ENCODE measurements around the gene AR.

DNA sequence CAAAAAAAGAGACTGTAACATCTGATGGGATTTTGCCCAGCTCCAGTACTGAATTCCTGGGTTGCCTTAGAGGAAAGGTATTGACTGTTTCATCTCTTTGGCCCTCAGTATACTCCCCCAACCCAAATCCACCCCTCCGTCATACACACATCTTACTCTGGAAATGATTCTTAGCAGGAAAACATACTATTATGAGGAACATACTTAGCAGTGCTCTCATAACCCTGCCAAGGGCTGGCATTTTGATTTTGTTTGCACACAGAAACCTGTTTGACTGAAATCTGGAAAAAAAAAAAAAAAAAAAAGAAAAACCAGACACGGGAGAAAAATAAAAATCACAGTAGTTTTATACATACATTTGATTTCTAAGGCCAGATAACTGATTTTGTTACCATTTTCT lies 19.4 kb upstream of the AR start:
- TF ChIP-seq, protein P1, sequence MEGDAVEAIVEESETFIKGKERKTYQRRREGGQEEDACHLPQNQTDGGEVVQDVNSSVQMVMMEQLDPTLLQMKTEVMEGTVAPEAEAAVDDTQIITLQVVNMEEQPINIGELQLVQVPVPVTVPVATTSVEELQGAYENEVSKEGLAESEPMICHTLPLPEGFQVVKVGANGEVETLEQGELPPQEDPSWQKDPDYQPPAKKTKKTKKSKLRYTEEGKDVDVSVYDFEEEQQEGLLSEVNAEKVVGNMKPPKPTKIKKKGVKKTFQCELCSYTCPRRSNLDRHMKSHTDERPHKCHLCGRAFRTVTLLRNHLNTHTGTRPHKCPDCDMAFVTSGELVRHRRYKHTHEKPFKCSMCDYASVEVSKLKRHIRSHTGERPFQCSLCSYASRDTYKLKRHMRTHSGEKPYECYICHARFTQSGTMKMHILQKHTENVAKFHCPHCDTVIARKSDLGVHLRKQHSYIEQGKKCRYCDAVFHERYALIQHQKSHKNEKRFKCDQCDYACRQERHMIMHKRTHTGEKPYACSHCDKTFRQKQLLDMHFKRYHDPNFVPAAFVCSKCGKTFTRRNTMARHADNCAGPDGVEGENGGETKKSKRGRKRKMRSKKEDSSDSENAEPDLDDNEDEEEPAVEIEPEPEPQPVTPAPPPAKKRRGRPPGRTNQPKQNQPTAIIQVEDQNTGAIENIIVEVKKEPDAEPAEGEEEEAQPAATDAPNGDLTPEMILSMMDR (IDR thresholded peaks at IDR 0.05) = no peak
- no peak for TF ChIP-seq POLR2A (IDR thresholded peaks at IDR 0.05)

Data from vagina (tissue), 2 donors.